ENCODE measurements around the gene ACO2.

ACO2 gene

GRCh38 chr22:41523464-41524221, 54.7 kb downstream of the ACO2 start:
- no peak for DNase-seq (ENCODE audit: low spot score)

GRCh38 chr22:41524251-41524661, 55.3 kb downstream of the ACO2 start:
- DNase-seq (ENCODE audit: low spot score) = no peak

- DNase-seq (ENCODE audit: low spot score) = peak; percentile 73
These were observed 56.0 kb downstream of the ACO2 start for GRCh38 chr22:41524809-41525449.

GRCh38 chr22:41525450-41526225, 56.7 kb downstream of the ACO2 start:
- DNase-seq (ENCODE audit: low spot score) = no peak

- DNase-seq (ENCODE audit: low spot score) = no peak
These were observed 57.4 kb downstream of the ACO2 start for GRCh38 chr22:41526226-41526829.

GRCh38 chr22:41526830-41527799, 58.2 kb downstream of the ACO2 start:
- peak; percentile 86 for DNase-seq (ENCODE audit: low spot score)

GRCh38 chr22:41528132-41528766, 59.3 kb downstream of the ACO2 start:
- no peak for DNase-seq (ENCODE audit: low spot score)

GRCh38 chr22:41528938-41529561, 60.1 kb downstream of the ACO2 start:
- no peak for DNase-seq (ENCODE audit: low spot score)

GRCh38 chr22:41530890-41531714, 62.2 kb downstream of the ACO2 start:
- no peak for DNase-seq (ENCODE audit: low spot score)

- DNase-seq (ENCODE audit: low spot score) = no peak
These were observed 63.0 kb downstream of the ACO2 start for GRCh38 chr22:41531715-41532477.

GRCh38 chr22:41532908-41533825, 64.2 kb downstream of the ACO2 start:
- peak; percentile 81 for DNase-seq (ENCODE audit: low spot score)

- DNase-seq (ENCODE audit: low spot score) = no peak
These were observed 65.3 kb downstream of the ACO2 start for GRCh38 chr22:41534219-41534618.

- no peak for DNase-seq (ENCODE audit: low spot score)
These were observed 66.3 kb downstream of the ACO2 start for GRCh38 chr22:41535244-41535643.

- DNase-seq (ENCODE audit: low spot score) = no peak
These were observed 68.3 kb downstream of the ACO2 start for GRCh38 chr22:41537203-41537602.

GRCh38 chr22:41538583-41538982, 69.7 kb downstream of the ACO2 start:
- DNase-seq (ENCODE audit: low spot score) = no peak

- DNase-seq (ENCODE audit: low spot score) = no peak
These were observed 70.5 kb downstream of the ACO2 start for GRCh38 chr22:41539146-41540005.

GRCh38 chr22:41540006-41540315, 71.0 kb downstream of the ACO2 start:
- DNase-seq (ENCODE audit: low spot score) = no peak
